Stimulated activated CD8-positive, alpha-beta memory T cell treated with anti-CD3 and anti-CD28 coated beads, Interleukin-7, amount 100 ng/mL, for 1 hour (primary cell): ENCODE data around the gene BUB1.
"Not testable (repeated sequence)": the region's sequence is repeated elsewhere in the genome, so short reads cannot be mapped to it uniquely, and the experiment has no call there.

Experiments
- DNase-seq, 2 donors: peaks; one replicate each; pipeline ENCODE4 v3.0.0-alpha.2; 2020; ENCODE audit warnings: low read depth in 2 of 2

Gene BUB1

DNA sequence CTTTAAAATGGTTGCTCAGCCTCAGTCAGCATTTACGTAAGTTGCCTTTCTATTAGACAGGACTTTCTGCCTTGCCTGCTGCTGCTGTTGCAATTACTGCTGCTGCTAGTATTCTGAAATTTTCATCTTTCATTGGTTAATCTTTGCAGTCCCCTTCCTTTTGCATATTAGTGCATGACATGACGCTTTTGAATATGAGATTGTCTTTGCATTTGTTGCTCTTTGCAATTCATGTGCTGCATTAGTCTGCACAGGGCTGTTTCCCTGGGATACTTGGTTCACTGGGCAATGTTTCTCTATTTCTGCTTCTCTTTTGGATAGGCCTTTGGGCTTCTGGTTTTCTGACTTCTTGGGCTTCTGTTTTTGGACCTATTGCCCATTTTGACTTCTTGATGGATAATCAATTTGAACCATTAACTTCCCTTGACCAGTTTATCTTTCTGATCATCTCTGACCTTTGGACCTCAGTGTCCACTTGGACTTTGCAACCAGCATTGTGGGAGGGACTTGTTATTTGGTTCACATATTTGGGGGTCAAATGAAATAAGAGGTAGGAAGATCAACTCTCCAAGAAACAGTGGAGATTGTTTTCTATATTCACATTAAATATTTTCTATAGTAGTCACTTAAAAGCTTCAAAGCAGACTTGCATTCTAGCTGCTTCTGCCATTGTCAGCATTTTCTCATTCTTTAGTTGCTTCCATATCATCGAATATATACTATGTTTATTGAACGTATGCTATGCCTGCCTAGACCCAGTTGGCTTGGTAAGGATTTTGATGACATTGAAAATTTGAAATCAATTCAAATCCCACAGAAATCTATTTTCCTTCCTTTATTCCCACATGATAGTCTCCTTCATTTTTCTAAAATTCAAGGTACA, 12.5 kb upstream of the BUB1 start:
- no peak for DNase-seq

GRCh38 chr2:110688594-110689091, 10.8 kb upstream of the BUB1 start:
- DNase-seq: no peak

- not testable (repeated sequence) for DNase-seq
Measured at GRCh38 chr2:110687775-110688484, 10.1 kb upstream of the BUB1 start.

DNA sequence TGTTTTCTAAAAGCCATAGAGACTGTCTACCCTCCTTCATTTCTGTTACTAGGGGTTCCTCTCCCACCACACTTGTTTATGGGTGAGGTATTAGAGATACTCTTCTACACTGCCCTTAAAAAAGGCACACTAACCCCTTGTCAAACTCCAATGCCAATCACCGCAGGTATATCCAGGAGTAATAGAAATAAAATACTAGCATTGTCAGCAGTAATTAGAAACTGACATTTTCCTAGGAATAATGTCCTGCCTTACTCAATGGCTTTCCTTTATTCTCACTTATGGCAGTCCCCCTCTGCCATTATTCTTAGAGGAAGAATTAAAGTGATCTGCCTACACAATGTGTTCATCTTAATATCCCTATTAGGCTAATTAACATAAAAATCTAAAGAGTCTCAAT, 5.0 kb upstream of the BUB1 start:
- DNase-seq: no peak

DNA sequence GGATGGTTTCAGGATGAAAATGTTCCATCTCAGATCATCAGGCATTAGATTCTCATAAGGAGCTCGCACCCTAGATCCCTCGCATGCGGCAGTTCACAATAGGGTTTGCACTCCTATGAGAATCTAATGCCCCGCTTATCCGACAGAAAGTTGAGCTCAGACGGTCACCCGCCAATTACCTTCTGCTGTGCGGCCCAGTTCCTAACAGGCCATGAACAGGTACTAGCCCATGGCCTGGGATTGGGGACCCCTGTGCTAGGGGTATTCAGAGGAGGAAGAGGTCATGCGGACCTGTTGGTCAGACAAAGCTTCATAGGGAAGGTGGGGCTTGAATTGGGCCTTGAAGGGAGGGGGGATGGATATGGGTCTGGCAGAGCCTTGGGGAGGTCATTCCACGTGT, 4.4 kb upstream of the BUB1 start:
- DNase-seq: no peak

DNA sequence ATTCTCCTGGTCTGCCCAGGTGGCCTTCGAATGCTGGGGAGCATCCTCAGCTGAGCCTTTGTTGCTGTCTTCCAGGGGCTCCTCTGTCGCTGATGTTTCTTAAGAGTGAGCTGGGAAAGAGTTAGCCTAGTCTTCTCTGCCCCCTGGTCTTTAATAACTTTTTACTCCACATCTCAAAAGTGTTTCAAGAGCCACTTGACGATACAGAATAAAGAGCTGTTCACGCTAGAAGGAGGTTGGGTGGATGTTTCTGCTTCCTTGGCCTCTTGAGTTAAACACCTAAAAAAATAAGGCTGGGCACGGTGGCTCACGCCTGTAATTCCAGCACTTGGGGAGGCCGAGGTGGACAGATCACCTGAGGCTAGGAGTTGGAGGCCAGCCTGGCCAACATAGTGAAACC, 2.8 kb upstream of the BUB1 start:
- DNase-seq: no peak

DNA sequence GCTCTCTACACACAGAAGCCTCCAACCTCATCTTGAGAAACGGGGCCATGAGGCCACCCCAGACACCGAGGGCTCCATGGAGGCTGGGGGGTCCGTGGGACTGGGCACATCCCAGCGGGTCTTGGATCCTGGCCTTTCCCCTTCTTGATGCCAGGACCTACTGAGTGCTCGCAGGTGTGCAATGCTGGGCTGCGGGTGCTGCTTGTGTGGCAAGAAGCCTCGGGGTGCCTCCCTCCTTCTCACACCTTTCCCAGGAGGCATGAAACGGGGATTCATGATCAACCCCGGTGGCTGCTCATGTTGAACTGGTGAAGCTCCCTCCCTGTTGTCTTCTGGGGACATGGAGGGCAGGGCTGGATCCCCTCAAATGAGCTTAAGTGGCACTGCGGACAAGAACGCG, 2.0 kb upstream of the BUB1 start:
- DNase-seq: no peak

DNA sequence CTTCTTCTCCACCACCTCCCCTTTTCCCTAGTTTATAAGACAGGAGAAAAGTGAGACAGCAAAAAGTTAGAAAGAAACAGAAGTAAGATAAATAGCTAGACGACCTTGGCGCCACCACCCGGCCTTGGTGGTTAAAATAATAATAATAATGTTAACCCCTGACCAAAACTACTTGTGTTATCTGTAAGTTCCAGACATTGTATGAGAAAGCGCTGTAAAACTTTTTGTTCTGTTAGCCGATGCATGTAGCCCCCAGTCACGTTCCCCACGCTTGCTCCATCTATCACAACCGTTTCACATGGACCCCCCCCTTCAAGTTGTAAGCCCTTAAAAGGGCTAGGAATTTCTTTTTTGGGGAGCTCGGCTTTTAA, 1.5 kb upstream of the BUB1 start:
- no peak for DNase-seq

DNA sequence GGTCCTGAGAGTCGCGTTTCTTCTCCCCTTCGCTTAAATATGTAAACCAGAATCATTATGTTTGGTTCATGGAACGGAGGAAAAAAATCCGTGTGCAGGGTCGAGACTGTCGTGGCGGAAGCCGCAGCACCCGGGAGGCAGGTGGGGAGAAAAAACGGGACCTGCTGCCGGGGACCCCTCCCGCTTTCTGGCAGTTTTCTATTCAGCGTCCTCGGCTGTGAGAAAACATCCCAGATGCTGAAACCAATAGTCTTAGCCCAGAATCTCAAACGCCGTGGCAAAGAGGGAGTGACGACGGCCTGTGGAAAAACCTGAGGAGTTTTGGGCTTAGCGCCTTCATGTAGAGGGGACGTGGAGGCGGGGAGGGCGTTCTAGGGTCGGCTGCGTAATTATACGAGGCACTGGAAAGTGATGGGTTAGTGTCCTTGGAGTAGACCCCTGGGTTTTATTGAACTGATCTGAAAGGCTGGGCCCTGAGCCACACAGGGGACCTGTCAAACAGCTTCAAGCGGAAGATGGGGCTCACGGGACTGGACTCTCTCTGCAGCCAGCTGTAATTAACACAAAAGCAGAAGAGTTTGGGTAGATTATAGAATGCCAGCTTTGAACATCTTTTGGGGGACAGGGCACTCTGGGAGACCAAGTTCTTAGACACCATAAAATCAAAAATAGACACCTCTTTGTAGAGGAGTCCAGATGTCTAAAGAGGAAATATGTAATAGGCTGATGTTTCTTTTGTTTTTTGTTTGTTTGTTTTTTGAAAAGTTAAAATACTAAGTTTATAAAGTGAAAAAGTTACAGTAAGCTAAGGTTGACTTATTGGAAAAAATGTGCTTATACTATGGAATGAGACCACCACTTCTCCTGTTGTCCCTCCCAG, 834 bp upstream of the BUB1 start:
- peak in 1 of 2 donors; percentile 11 for DNase-seq

DNA sequence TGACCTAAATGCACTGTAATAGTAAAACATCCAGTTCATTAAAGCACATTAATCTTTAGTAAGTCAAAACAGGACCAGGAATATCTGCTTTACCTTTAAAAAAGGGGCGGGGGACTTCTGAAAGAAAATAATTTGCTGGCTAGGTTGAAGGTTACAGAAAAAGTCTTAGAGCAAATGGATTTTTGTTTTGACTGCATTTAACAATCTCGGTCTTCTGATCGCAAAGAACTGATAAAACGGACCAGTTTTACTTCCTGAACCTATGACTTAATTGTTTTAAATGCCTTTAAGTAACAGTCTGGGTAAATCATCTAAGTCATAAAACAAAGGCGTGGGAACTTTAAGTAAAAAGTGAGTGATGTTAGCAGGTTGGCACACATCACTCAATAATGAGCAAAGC, 783 bp downstream of the BUB1 start:
- DNase-seq: no peak

DNA sequence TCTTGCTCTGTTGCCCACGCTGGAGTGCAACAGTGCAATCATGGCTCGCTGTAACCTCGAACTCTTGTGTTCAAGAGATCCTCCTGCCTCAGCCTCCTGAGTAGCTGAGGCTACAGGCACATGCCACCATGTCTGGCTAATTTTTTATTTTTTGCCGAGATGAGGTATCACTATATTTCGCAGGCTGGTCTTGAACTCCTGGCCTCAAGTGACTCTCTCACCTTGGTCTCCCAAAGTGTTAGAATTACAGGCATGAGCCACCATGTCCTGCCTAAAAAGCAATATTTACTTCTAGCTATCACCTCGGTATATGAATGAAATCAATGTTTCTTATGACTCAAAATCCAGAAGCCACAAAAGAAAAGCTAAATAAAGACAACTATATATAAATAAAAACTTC, 2.2 kb downstream of the BUB1 start:
- no peak for DNase-seq

DNA sequence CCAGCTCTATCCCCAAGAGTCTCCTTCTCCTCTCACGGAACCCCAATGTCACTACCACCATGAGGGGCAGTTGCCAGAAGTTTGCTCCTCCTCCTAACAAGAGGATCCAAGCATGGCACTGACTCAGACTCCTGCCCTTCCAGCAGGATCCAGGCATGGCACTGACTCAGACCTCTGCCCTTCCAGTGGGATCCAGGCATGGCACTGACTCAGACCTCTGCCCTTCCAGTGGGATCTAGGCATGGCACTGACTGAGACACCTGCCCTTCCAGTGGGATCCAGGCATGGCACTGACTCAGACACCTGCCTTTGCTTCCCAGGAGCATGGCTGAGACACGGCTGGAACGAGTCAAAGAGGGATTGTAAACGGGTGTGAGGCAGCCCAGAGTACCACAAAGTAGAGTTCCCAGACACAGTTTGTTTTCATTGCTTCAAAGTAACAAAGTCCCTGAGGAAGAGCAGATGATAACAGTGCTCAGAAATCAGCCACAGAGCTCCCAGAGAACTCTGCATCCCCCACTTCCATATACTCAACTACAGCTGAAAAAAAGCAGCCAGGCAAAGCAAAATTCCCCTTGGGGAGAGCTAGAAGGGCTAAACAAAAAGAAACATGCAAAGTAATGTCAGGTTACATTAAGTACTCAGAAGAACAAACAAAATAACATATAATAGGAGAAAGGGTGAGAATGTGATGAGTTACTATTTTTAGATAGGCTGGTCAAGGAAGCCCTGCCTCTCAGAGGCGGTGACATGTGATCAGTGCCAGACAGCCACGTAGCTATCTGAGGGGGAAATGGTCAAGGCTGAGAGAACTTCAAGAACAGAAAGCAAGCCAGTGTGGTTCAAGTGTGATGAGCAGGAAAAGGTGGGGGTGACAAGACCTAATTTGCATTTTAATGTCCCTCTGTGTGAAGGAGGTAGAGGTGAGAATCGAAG, 3.0 kb downstream of the BUB1 start:
- DNase-seq: peak in 1 of 2 donors; percentile 21

- DNase-seq: no peak
Measured at GRCh38 chr2:110673201-110673600, 4.7 kb downstream of the BUB1 start.

DNA sequence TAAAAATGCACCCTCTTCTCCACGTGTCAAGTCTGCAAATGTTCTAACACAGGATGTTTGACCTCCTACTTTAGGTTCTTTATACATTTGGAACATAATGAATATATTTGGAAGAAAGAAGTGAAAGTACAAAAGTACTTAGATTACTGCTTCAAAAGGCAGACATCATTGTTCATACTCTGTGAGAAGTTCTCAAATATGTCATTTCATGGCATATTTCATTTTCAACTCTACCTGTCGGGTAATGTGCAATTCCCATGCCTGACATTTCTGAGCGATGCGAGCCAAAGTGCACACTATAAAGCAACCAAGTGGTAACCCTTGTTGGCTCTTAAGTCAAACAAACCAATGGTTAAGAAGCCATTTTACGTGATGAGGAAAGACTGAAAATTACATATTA, 7.0 kb downstream of the BUB1 start:
- DNase-seq: no peak

GRCh38 chr2:110669079-110669478, 8.8 kb downstream of the BUB1 start:
- no peak for DNase-seq

DNA sequence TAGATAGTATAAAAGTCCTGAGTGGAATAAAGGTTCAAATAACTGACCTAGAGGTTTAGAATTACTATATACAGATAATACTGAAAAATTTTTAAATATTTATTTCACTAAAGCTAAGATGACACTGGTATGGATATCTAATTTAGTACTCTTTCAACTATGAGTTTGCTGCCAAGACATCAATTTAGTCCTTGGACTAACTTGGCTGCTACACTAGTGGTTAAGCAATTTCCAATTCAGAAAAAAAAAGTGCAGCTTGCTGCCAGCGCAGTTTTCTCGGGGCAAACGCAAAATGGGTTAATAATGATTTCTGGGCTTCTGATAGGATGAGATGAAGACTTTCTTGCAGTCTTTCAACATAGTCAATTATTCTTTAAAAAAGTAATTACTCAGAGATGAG, 10.8 kb downstream of the BUB1 start:
- DNase-seq: no peak

- no peak for DNase-seq
Measured at GRCh38 chr2:110664135-110664534, 13.7 kb downstream of the BUB1 start.

DNA sequence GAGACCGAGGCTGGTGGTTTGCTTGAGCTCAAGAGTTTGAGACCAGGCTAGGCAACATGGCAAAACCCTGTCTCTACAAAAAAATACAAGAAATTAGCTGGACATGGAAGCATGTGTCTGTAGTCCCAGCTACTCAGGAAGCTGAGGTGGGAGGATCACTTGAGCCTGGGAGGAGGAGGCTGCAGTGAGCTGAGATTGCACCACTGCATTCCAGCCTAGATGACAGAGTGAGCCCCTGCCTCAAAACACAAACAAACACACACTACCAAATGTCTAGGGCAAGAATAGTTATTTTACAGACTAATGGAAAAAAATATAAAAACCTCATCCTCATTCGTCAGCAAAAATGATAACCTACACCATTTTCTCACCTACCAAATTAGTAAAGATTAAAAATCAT, 15.3 kb downstream of the BUB1 start:
- DNase-seq: no peak

DNA sequence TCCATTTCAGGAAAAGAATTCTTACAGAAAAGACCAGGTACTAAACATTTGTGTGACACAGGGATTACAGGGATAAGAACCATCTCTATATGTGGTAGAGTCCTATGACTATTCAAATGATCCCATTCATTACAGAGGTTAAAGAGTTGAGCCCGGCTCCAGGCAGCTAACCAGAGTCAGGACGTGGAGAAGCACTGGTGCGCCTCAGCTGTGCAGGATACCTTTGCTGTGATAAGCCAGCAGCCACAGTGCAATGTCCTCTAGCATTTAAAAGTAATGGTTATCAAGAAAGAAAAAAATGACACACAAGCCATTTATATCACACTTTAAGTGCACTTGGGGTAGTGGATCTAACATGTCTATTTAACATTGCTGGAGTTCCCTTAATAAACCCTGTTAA, 17.3 kb downstream of the BUB1 start:
- DNase-seq: no peak

GRCh38 chr2:110659248-110659647, 18.6 kb downstream of the BUB1 start:
- DNase-seq: no peak

- no peak for DNase-seq
Measured at GRCh38 chr2:110657724-110658305, 20.0 kb downstream of the BUB1 start.
